ENCODE data around the gene RTF2.

The RTF2 gene

GRCh38 chr20:56468316-56469076 is at the start of gene RTF2:
RTF2 (plus strand) TSS chr20:56468627; CDS start chr20:56468698, 71 bp downstream.
- DNase-seq: peak; percentile 99
- Mint-ChIP-seq H3K36me3 (ENCODE audit: low read depth) (peaks cover 42% of the 10 kb centered on the region), H3K4me3 (peak within 1 kb of the TSS; percentile 100)

GRCh38 chr20:56420028-56420427 is 48.4 kb upstream of the RTF2 start:
- Mint-ChIP-seq H3K27ac (peak overlapping the region; percentile 63), H3K4me3 (no peak overlapping the region), H3K9me3 (no peaks in the 10 kb centered on the region), H3K4me1 (ENCODE audit: low read depth) (peaks cover 84% of the 10 kb centered on the region), H3K36me3 (ENCODE audit: low read depth) (peaks cover 18% of the 10 kb centered on the region), H3K27me3 (no peaks in the 10 kb centered on the region)
- DNase-seq: no peak

More at GRCh38 chr20:56468316-56469076, at the start of gene RTF2:
- Mint-ChIP-seq H3K4me1 (ENCODE audit: low read depth) (peaks cover 43% of the 10 kb centered on the region), H3K27me3 (no peaks in the 10 kb centered on the region), H3K9me3 (no peaks in the 10 kb centered on the region), H3K27ac (peak within 1 kb of the TSS; percentile 99)

- no peaks in the 10 kb centered on the region for H3K27me3 Mint-ChIP-seq
- no peaks in the 10 kb centered on the region for H3K9me3 Mint-ChIP-seq
- H3K27ac Mint-ChIP-seq: peak overlapping the region; percentile 74
- no peak overlapping the region for H3K4me3 Mint-ChIP-seq
- no peak for DNase-seq
- H3K36me3 Mint-ChIP-seq (ENCODE audit: low read depth): peaks cover 13% of the 10 kb centered on the region
- peaks cover 82% of the 10 kb centered on the region for H3K4me1 Mint-ChIP-seq (ENCODE audit: low read depth)
Observed at GRCh38 chr20:56420940-56421688, 47.3 kb upstream of the RTF2 start.

GRCh38 chr20:56422076-56422823 is 46.2 kb upstream of the RTF2 start:
- DNase-seq: no peak
- Mint-ChIP-seq H3K36me3 (ENCODE audit: low read depth) (peaks cover 9% of the 10 kb centered on the region), H3K9me3 (no peaks in the 10 kb centered on the region), H3K27me3 (no peaks in the 10 kb centered on the region), H3K4me1 (ENCODE audit: low read depth) (peaks cover 76% of the 10 kb centered on the region), H3K4me3 (peak overlapping the region; percentile 38), H3K27ac (peak overlapping the region; percentile 89)

- Mint-ChIP-seq H3K27me3 (no peaks in the 10 kb centered on the region), H3K4me3 (peak overlapping the region; percentile 38), H3K4me1 (ENCODE audit: low read depth) (peaks cover 76% of the 10 kb centered on the region), H3K9me3 (no peaks in the 10 kb centered on the region), H3K27ac (peak overlapping the region; percentile 89), H3K36me3 (ENCODE audit: low read depth) (peaks cover 7% of the 10 kb centered on the region)
- DNase-seq: peak; percentile 22
Observed at GRCh38 chr20:56422824-56423189, 45.6 kb upstream of the RTF2 start.

GRCh38 chr20:56423211-56423610 is 45.2 kb upstream of the RTF2 start:
- H3K9me3 Mint-ChIP-seq: no peaks in the 10 kb centered on the region
- H3K27ac Mint-ChIP-seq: peak overlapping the region; percentile 89
- no peak overlapping the region for H3K4me3 Mint-ChIP-seq
- no peaks in the 10 kb centered on the region for H3K27me3 Mint-ChIP-seq
- DNase-seq: no peak
- peaks cover 7% of the 10 kb centered on the region for H3K36me3 Mint-ChIP-seq (ENCODE audit: low read depth)
- peaks cover 75% of the 10 kb centered on the region for H3K4me1 Mint-ChIP-seq (ENCODE audit: low read depth)

- no peak for DNase-seq
- Mint-ChIP-seq H3K27me3 (no peaks in the 10 kb centered on the region), H3K4me3 (no peak overlapping the region), H3K27ac (no peak overlapping the region), H3K36me3 (ENCODE audit: low read depth) (peaks cover 6% of the 10 kb centered on the region), H3K9me3 (no peaks in the 10 kb centered on the region), H3K4me1 (ENCODE audit: low read depth) (peaks cover 74% of the 10 kb centered on the region)
Observed at GRCh38 chr20:56423886-56424285, 44.5 kb upstream of the RTF2 start.

GRCh38 chr20:56424931-56425330 is 43.5 kb upstream of the RTF2 start:
- peak overlapping the region; percentile 47 for H3K27ac Mint-ChIP-seq
- no peak overlapping the region for H3K4me3 Mint-ChIP-seq
- H3K4me1 Mint-ChIP-seq (ENCODE audit: low read depth): peaks cover 77% of the 10 kb centered on the region
- H3K36me3 Mint-ChIP-seq (ENCODE audit: low read depth): peaks cover 3% of the 10 kb centered on the region
- DNase-seq: peak; percentile 15
- no peaks in the 10 kb centered on the region for H3K27me3 Mint-ChIP-seq
- H3K9me3 Mint-ChIP-seq: no peaks in the 10 kb centered on the region

- Mint-ChIP-seq H3K27ac (no peak overlapping the region), H3K36me3 (ENCODE audit: low read depth) (peaks cover 2% of the 10 kb centered on the region), H3K4me3 (no peak overlapping the region), H3K4me1 (ENCODE audit: low read depth) (peaks cover 78% of the 10 kb centered on the region), H3K9me3 (no peaks in the 10 kb centered on the region), H3K27me3 (no peaks in the 10 kb centered on the region)
- DNase-seq: no peak
Observed at GRCh38 chr20:56426026-56426425, 42.4 kb upstream of the RTF2 start.

GRCh38 chr20:56426926-56427325 is 41.5 kb upstream of the RTF2 start:
- H3K4me1 Mint-ChIP-seq (ENCODE audit: low read depth): peaks cover 73% of the 10 kb centered on the region
- no peaks in the 10 kb centered on the region for H3K9me3 Mint-ChIP-seq

GRCh38 chr20:56427797-56428196 is 40.6 kb upstream of the RTF2 start:
- no peak overlapping the region for H3K4me3 Mint-ChIP-seq
- DNase-seq: no peak
- peaks cover 67% of the 10 kb centered on the region for H3K4me1 Mint-ChIP-seq (ENCODE audit: low read depth)
- H3K27me3 Mint-ChIP-seq: no peaks in the 10 kb centered on the region
- no peaks in the 10 kb centered on the region for H3K9me3 Mint-ChIP-seq
- H3K27ac Mint-ChIP-seq: no peak overlapping the region
- no peaks in the 10 kb centered on the region for H3K36me3 Mint-ChIP-seq (ENCODE audit: low read depth)

More at GRCh38 chr20:56426926-56427325, 41.5 kb upstream of the RTF2 start:
- DNase-seq: no peak
- H3K4me3 Mint-ChIP-seq: no peak overlapping the region
- H3K36me3 Mint-ChIP-seq (ENCODE audit: low read depth): no peaks in the 10 kb centered on the region
- peak overlapping the region; percentile 26 for H3K27ac Mint-ChIP-seq
- no peaks in the 10 kb centered on the region for H3K27me3 Mint-ChIP-seq

- H3K4me3 Mint-ChIP-seq: no peak overlapping the region
- no peaks in the 10 kb centered on the region for H3K9me3 Mint-ChIP-seq
- no peak for DNase-seq
- peaks cover 69% of the 10 kb centered on the region for H3K4me1 Mint-ChIP-seq (ENCODE audit: low read depth)
- H3K27me3 Mint-ChIP-seq: no peaks in the 10 kb centered on the region
- no peaks in the 10 kb centered on the region for H3K36me3 Mint-ChIP-seq (ENCODE audit: low read depth)
- H3K27ac Mint-ChIP-seq: peak overlapping the region; percentile 92
Observed at GRCh38 chr20:56428410-56428809, 40.0 kb upstream of the RTF2 start.

GRCh38 chr20:56428881-56429280 is 39.5 kb upstream of the RTF2 start:
- no peak for DNase-seq
- peak overlapping the region; percentile 92 for H3K27ac Mint-ChIP-seq
- peaks cover 70% of the 10 kb centered on the region for H3K4me1 Mint-ChIP-seq (ENCODE audit: low read depth)
- peak overlapping the region; percentile 60 for H3K4me3 Mint-ChIP-seq
- H3K27me3 Mint-ChIP-seq: no peaks in the 10 kb centered on the region
- H3K9me3 Mint-ChIP-seq: no peaks in the 10 kb centered on the region
- H3K36me3 Mint-ChIP-seq (ENCODE audit: low read depth): no peaks in the 10 kb centered on the region

- peak; percentile 58 for DNase-seq
- Mint-ChIP-seq H3K27ac (peak overlapping the region; percentile 92), H3K9me3 (no peaks in the 10 kb centered on the region), H3K27me3 (no peaks in the 10 kb centered on the region), H3K4me1 (ENCODE audit: low read depth) (peaks cover 72% of the 10 kb centered on the region), H3K36me3 (ENCODE audit: low read depth) (no peaks in the 10 kb centered on the region), H3K4me3 (peak overlapping the region; percentile 60)
Observed at GRCh38 chr20:56429502-56429901, 38.9 kb upstream of the RTF2 start.
